ENCODE results near the gene CALD1. TPM values are rescaled to one million over a fixed set of nuclear protein-coding genes. Genes with fewer than 3 reads are reported as not detected.

CALD1 gene
- total RNA-seq, 1 experiment from 2014 or later: 22.1 TPM

DNA sequence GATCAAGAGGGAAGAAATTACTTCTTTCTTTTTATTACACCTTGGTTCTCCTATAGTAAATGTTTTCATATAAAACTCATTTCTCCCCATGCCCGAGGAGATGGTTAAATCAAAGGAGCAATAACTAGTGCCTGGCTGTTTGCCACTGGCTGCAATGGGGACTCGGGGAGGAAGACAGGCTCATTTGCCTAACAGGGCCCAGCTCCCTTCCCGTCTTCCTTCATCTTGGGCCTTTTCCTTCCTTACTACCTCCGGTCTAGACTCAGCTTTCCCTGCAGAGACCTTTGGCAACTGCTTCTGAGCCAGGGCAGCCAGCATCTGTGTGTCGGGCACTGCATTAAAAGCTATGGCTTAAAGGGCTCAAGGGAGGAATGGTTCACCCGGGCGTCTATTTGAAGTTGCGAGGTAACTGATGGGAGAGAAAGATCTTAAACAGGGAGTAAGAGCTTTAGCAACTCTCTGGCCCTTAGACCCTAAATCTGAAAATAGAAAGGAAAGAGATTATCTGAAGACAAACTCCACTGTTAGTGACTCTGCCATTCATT, 63.5 kb downstream of the CALD1 start:
- no peak overlapping the region for H2AFZ ChIP-seq (ENCODE audit: low read length)
- no peak overlapping the region for H3K27ac ChIP-seq (ENCODE audit: low read length)
- H3K79me2 ChIP-seq (ENCODE audit: low read length): no peaks in the 10 kb centered on the region
- H3K4me2 ChIP-seq (ENCODE audit: low read length): no peak overlapping the region
- ChIA-PET POLR2A (ENCODE audit: unreplicated experiment) (no interaction called here), CTCF (no interaction called here)
- no peaks in the 10 kb centered on the region for H3K9me3 ChIP-seq (ENCODE audit: low read length)
- TF ChIP-seq EZH2 (IDR thresholded peaks at IDR 0.05; ENCODE audit: low read length, unreplicated experiment) (no peak), EZH2phosphoT487 (IDR thresholded peaks at IDR 0.05; ENCODE audit: borderline replicate concordance, low read length) (no peak)
- TF ChIP-seq, protein P1, sequence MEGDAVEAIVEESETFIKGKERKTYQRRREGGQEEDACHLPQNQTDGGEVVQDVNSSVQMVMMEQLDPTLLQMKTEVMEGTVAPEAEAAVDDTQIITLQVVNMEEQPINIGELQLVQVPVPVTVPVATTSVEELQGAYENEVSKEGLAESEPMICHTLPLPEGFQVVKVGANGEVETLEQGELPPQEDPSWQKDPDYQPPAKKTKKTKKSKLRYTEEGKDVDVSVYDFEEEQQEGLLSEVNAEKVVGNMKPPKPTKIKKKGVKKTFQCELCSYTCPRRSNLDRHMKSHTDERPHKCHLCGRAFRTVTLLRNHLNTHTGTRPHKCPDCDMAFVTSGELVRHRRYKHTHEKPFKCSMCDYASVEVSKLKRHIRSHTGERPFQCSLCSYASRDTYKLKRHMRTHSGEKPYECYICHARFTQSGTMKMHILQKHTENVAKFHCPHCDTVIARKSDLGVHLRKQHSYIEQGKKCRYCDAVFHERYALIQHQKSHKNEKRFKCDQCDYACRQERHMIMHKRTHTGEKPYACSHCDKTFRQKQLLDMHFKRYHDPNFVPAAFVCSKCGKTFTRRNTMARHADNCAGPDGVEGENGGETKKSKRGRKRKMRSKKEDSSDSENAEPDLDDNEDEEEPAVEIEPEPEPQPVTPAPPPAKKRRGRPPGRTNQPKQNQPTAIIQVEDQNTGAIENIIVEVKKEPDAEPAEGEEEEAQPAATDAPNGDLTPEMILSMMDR (conservative IDR thresholded peaks at IDR 0.05; ENCODE audit: low read depth, low read length): no peak
- ATAC-seq (no peak), DNase-seq (no peak)
- no peaks in the 10 kb centered on the region for H4K20me1 ChIP-seq (ENCODE audit: low read length)
- H3K4me1 ChIP-seq (ENCODE audit: insufficient read depth, low read length): peaks cover 11% of the 10 kb centered on the region
- H3K4me3 ChIP-seq (ENCODE audit: low read length): no peak overlapping the region
- H3K27me3 ChIP-seq (ENCODE audit: low read length): no peaks in the 10 kb centered on the region
- intact Hi-C loops (cut with micrococcal nuclease): no loop called here
- H3K36me3 ChIP-seq (ENCODE audit: low read depth, low read length): no peaks in the 10 kb centered on the region
- no peak overlapping the region for H3K9ac ChIP-seq (ENCODE audit: low read length)
- no TSS peak for BruUV-seq (replicated peaks)
- no peaks in the 10 kb centered on the region for H3K9me2 ChIP-seq (replicated peaks; ENCODE audit: low read length)
- H3F3A ChIP-seq (ENCODE audit: low read length, unreplicated experiment): no peaks in the 10 kb centered on the region

DNA sequence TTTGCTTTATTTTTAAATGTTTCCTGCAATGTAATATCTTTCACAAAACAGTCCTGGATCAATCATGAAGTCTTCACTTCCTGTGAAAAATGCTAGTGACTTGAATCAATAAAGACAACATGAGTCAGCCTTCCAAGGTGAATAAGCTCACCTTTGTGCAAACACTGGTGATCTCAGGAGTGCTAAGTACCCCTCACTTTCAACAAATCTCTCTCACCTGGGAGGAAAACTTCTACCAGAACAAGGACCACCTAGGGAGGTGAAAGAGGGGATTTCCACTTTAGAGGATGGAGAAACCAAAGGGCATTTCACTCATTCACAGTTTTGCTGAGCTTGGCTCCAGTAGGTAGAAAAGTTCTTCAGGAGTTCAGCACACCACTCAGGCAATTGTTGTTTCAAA, 64.8 kb downstream of the CALD1 start:
- Histone ChIP-seq H3K36me3 (ENCODE audit: low read depth, low read length) (no peaks in the 10 kb centered on the region), H3F3A (ENCODE audit: low read length, unreplicated experiment) (no peaks in the 10 kb centered on the region), H3K4me3 (ENCODE audit: low read length) (no peak overlapping the region), H3K79me2 (ENCODE audit: low read length) (no peaks in the 10 kb centered on the region), H3K9ac (ENCODE audit: low read length) (no peak overlapping the region), H3K4me2 (ENCODE audit: low read length) (peak overlapping the region; percentile 58), H2AFZ (ENCODE audit: low read length) (no peak overlapping the region), H3K9me2 (replicated peaks; ENCODE audit: low read length) (no peaks in the 10 kb centered on the region), H3K27ac (ENCODE audit: low read length) (no peak overlapping the region), H3K27me3 (ENCODE audit: low read length) (no peaks in the 10 kb centered on the region), H4K20me1 (ENCODE audit: low read length) (no peaks in the 10 kb centered on the region), H3K4me1 (ENCODE audit: insufficient read depth, low read length) (peaks cover 11% of the 10 kb centered on the region), H3K9me3 (ENCODE audit: low read length) (no peaks in the 10 kb centered on the region)
- CTCF ChIA-PET: no interaction called here
- intact Hi-C loops (cut with micrococcal nuclease): no loop called here
- peak; percentile 87 for ATAC-seq
- peak; percentile 67 for DNase-seq
- no TSS peak for BruUV-seq (replicated peaks)
- no peak for TF ChIP-seq EZH2phosphoT487 (IDR thresholded peaks at IDR 0.05; ENCODE audit: borderline replicate concordance, low read length)
- no peak for TF ChIP-seq EZH2 (IDR thresholded peaks at IDR 0.05; ENCODE audit: low read length, unreplicated experiment)
- TF ChIP-seq, protein P1 (conservative IDR thresholded peaks at IDR 0.05; ENCODE audit: low read depth, low read length): no peak
- POLR2A ChIA-PET (ENCODE audit: unreplicated experiment): interaction anchor here (0.7 kb wide), 2 partner anchors 44 to 219 kb away, joined by 3 to 7 read pairs; no protein-coding TSS in a partner anchor

DNA sequence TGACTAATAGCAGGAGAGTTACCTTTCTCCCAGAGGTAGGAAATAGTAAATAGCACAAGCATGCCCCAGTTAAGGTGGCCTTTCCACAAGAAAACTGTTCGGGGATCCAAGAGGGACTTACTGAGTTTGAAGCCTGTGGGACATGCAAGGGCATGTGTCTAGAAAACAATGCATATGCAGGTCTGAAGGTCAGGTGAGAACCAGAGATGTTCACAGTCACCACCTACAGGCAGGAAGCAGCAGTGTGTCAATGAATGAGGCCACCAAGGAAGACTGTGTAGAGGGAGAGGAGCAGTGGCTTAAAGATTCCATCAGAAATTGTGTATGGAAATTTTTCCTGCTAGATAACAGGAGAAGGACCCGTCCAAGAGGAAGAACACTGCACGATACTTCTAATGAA, 66.0 kb downstream of the CALD1 start:
- no peak overlapping the region for H3K4me2 ChIP-seq (ENCODE audit: low read length)
- no peak overlapping the region for H3K4me3 ChIP-seq (ENCODE audit: low read length)
- H3K9me3 ChIP-seq (ENCODE audit: low read length): no peaks in the 10 kb centered on the region
- ChIA-PET CTCF (no interaction called here), POLR2A (ENCODE audit: unreplicated experiment) (no interaction called here)
- TF ChIP-seq, protein P1 (conservative IDR thresholded peaks at IDR 0.05; ENCODE audit: low read depth, low read length): peak; percentile 60
- no peak for TF ChIP-seq EZH2 (IDR thresholded peaks at IDR 0.05; ENCODE audit: low read length, unreplicated experiment)
- no peaks in the 10 kb centered on the region for H3K79me2 ChIP-seq (ENCODE audit: low read length)
- H4K20me1 ChIP-seq (ENCODE audit: low read length): no peaks in the 10 kb centered on the region
- no TSS peak for BruUV-seq (replicated peaks)
- ATAC-seq: peak; percentile 62
- H2AFZ ChIP-seq (ENCODE audit: low read length): no peak overlapping the region
- no peak overlapping the region for H3K27ac ChIP-seq (ENCODE audit: low read length)
- no peak overlapping the region for H3K9ac ChIP-seq (ENCODE audit: low read length)
- peaks cover 13% of the 10 kb centered on the region for H3K4me1 ChIP-seq (ENCODE audit: insufficient read depth, low read length)
- no peaks in the 10 kb centered on the region for H3K36me3 ChIP-seq (ENCODE audit: low read depth, low read length)
- no peaks in the 10 kb centered on the region for H3F3A ChIP-seq (ENCODE audit: low read length, unreplicated experiment)
- intact Hi-C loops (cut with micrococcal nuclease): no loop called here
- DNase-seq: peak; percentile 35
- H3K9me2 ChIP-seq (replicated peaks; ENCODE audit: low read length): no peaks in the 10 kb centered on the region
- no peaks in the 10 kb centered on the region for H3K27me3 ChIP-seq (ENCODE audit: low read length)

Measured in PC-3 (cell line).